NK-92 treated with Interleukin-12 subunit alpha and Interleukin-12 subunit beta, amount 100 ng/mL, for 24 hours (cell line): ENCODE data around the gene IGSF23.
"Not testable (repeated sequence)": the region's sequence is repeated elsewhere in the genome, so short reads cannot be mapped to it uniquely, and the experiment has no call there.

Source experiments
- DNase-seq: peaks from one replicate; lab custom pipeline; 2025; lab: John Stamatoyannopoulos, UW

The IGSF23 gene

DNA sequence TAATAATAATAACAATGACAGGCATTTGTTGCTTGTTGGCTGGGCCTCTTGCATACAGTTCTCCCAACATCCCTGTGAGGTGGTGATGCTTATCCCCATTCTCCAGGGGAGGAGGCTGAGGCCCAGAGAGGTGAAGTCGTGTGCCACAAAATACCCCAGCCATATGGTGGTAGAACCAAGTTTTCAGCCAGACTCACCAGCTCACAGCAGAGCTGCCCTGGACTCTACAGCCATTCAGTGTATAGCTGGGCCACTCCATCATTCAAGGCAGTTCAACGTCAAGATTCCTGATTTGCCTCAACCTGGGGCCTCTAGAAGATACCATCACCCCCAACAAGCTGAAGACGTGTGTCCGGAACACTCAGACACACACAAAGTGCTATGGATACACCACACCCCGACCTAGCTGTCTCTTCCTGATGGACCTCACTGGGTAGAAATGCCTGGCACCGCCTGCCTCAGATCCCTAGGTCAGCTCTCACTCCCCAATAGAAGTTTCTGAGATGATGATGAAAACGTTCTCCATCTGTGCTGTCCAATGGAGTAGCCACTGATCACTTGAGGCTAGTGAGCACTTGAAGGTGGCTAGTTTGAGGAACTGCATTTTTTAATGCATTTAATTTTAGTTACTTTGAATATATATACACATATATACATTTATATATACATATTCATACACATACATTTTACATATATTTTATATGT, 53.6 kb downstream of the IGSF23 start:
- no peak for DNase-seq

DNA sequence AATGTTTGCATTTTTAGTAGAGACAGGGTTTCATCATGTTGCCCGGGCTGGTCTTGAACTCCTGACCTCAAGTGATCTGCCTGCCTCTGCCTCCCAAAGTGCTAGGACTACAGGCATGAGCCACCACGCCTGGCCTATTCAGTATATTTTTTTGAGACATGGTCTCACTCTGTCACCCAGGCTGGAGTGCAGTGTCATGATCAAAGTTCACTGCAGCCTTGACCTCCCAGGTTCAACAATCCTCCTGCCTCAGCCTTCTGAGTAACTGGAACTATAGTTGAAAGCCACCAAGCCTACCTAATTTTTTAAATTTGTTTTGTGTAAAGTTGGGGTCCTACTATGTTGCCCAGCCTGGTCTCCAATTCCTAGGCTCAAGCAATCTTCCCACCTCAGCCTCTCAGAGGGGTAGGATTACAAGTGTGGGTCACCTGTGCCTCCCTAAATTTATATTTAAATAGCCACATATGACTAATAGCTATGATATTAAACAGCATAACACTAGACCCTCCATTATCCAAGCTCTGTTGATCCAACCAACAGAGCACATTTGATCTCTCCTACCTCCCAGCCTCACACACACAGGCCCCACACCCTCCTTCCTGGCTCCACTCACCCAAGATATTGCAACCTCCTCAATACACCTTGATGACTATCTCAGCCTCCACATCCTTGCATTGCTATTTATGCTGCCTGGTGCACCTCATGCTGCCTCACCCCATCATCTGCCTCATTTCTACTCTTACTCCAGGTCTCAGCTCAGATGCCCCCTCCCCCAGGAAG, 55.8 kb downstream of the IGSF23 start:
- no peak for DNase-seq

DNA sequence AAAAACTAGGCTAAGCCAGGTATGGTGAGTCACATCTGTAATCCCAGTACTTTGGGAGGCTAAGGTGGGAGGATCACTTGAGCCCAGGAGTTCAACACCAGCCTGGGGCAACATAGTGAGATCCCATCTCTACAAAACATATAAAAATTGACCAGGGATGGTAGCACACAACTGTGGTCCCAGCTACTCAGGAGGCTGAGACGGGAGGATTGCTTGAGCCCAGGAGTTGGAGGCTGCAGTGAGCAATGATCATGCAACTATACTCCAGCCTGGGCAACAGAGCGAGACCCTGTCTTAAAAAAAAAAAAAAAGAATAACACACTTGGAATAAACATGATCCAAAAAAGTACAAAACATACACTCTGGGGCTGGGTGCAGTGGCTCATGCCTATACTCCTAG, 56.7 kb downstream of the IGSF23 start:
- DNase-seq = not testable (repeated sequence)

- DNase-seq = no peak
Observed at GRCh38 chr19:44671400-44671799, 58.0 kb downstream of the IGSF23 start, which contains the start of gene CEACAM19. CEACAM19 (plus strand) TSS chr19:44671482; CDS start chr19:44671932, 450 bp downstream.

- no peak for DNase-seq
Observed at GRCh38 chr19:44672226-44672625, 58.9 kb downstream of the IGSF23 start.

DNA sequence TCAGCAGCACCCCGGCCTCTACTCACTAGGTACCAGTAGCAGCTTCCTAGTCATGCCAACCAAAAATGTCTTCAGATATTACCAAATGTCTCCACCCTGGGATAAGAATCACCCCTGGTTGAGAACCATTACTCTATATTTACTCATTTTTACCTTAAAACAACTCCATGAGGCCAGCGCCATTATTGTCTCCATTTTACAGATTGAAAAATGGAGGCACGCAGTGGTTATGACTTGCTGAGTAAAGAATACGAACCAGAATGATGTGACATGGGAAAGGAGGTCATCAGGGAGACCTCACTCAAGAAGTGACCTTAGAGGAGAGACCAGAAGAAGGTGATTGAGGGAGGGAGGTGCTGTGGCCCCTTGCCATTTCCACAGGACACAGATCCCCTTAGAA, 60.1 kb downstream of the IGSF23 start:
- DNase-seq = no peak

DNA sequence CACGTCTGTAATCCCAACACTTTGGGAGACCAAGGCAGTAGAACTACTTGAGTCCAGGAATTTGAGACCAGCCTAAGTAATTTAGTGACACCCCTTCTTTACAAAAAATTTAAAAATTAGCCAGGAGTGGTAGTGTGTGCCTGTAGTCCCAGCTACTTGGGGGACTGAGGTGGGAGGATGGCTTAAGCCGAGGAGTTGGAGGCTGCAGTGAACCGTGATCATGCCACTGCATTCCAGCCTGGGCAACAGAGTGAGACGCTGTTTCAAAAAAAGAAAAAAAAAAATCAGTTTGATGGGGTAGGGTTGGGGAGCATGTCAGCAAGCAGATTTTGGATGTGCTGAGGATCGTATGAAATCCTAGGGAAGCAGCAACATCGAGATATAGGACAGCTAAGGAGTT, 62.2 kb downstream of the IGSF23 start:
- no peak for DNase-seq

GRCh38 chr19:44677019-44677811, 63.9 kb downstream of the IGSF23 start:
- DNase-seq = no peak

- DNase-seq = no peak
Observed at GRCh38 chr19:44680536-44680935, 67.2 kb downstream of the IGSF23 start.

DNA sequence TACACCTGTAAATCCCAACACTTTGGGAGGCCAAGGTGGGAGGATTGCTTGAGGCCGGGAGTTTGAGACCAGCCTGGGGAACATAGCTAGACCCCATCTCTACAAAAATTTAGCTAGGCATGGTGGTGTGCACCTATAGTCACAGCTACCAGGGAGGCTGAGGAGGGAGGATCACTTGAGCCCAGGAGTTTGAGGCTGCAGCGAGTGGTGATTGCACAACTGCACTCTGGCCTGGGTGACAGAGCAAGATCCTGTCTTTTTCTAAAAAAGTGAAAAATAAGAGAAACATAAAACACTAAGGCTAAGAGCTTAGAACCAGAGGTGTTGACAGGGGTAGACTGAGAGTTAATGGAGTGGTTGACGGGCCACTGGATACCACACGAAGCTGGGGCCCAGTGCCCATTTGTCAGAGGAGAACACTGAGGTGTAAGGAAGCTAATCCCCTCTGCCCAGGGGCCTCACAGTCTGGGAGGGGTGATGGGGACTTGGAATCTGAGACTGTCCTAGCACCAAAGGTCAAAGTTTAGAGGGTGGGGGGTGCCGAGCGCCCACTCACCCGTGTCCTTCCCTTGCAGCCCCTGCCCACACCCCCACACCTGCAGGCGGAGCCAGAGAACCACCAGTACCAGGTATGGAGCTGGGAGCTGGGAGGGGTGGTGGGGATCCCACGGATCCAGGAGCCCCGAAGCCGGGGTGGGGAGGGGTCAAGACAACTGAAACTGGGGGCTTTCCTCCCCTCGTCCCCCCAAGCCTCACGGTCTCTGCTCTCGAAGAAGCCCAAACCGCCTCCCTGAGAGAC, 68.8 kb downstream of the IGSF23 start:
- no peak for DNase-seq

- no peak for DNase-seq
Observed at GRCh38 chr19:44682807-44683206, 69.4 kb downstream of the IGSF23 start.

GRCh38 chr19:44683434-44684210, 70.3 kb downstream of the IGSF23 start:
- DNase-seq = no peak

DNA sequence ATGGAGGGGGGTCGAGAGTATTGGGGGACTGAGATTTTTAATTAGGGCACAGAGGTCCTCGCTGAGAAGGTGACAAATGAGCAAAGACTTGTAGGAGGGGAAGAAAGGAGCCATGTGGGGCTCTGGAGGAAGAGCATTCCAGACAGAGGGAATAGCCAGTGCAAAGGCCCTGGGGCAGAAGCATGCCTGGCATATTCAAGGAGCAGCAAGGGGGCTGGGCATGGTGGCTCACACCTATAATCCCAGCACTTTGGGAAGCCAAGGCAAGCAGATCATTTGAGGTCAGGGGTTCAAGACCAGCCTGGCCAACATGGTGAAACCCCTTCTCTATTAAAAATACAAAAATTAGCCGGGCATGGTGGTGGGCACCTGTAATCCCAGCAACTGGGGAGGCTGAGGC, 71.0 kb downstream of the IGSF23 start:
- not testable (repeated sequence) for DNase-seq

DNA sequence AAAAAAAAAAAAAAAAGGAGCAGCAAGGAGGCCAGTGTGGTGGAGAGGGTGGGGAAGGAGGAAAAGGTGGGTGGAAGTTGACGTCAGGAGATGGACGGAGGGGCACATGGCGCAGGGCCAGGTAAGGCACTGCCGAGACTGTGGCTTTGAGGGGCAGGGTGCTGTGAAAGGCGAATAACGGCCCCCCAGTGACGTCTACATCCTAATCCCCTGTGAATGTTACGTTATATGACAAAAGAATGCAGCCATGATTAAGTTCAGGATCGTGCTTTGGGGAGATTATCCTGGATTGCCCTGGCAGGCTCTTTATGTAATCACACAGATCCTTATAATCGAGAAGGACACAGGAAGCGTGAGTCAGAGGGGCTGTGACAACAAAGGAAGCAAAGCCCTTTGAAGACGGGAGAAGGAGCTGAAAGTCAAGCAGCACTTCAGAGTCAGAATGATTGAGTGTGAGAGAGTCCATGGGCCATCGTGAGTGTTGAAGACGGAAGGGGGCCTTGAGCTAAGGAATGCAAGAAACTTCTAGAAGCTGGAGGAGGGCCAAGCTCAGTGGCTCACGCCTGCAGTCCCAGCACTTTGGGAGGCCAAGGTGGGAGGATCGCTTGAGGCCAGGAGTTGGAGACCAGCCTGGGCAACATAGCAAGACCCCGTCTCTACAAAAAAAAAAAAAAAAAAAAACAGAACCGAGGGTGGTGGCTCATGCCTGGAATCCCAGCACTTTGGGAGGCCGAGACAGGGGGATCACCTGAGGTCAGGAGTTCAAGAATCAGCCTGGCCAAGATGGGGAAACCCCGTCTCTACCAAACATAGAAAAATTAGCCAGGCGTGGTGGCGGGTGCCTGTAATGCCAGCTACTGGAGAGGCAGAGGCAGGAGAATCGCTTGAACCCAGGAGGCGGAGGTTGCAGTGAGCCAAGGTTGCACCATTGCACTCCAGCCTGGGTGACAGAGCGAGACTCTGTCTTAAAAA, 71.8 kb downstream of the IGSF23 start:
- no peak for DNase-seq

DNA sequence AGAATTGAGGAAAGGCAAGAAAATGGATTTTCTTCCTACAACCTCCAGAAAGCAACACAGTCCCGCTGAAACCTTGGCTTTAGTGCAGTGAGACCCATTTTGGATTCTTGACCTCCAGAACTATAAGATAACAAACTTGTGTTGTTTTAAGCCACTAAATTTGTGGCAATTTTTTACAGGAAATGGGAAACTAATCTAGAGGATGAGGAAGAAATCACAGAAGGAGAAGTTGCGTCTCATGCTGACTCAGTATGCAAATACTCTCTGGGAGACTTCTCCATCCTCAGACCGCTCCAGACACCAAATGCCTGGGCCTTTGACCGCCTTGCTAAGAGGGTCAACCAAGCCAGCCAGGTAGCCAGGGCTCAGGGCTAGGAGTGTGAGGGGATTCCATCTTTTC, 72.5 kb downstream of the IGSF23 start:
- DNase-seq = no peak
